Neural cell (in vitro differentiated cells): ENCODE measurements around the gene RFX7. TPM values are rescaled to one million over a fixed set of nuclear protein-coding genes. Genes with fewer than 3 reads are reported as not detected.

Experiments used
- H2AFZ ChIP-seq: fragments of 200-600, 300-800 bp; sonication (generic), shearing (Covaris generic); 2 replicates; pipeline ENCODE4 v1.6.0; 2014; ENCODE audit warnings: low read depth, mild to moderate bottlenecking, antibody characterized with exemption, low read length, moderate library complexity
- H3F3A ChIP-seq: fragments of 200-600 bp; shearing (Covaris generic); 2 replicates; pipeline ENCODE4 v1.6.1; 2016; ENCODE audit warnings: mild to moderate bottlenecking, moderate library complexity, mixed read lengths, antibody characterized with exemption, low read length; ENCODE audit not compliant: insufficient read depth, poor library complexity, severe bottlenecking
- H3K27ac ChIP-seq: fragments of 200-600, 300-800 bp; sonication (generic), shearing (Covaris generic); 2 replicates; pipeline ENCODE4 v1.5.1; 2014; ENCODE audit warnings: mild to moderate bottlenecking, low read length, moderate library complexity
- H3K27me3 ChIP-seq: fragments of 300-800, 200-600 bp; sonication (generic), shearing (Covaris generic); 2 replicates; pipeline ENCODE4 v1.6.0; 2014; ENCODE audit warnings: mild to moderate bottlenecking, low read depth, low read length, moderate library complexity; ENCODE audit not compliant: insufficient read depth
- H3K36me3 ChIP-seq: fragments of 300-800, 200-600 bp; sonication (generic), shearing (Covaris generic); 2 replicates; pipeline ENCODE4 v1.5.1; 2014; ENCODE audit warnings: mild to moderate bottlenecking, antibody characterized with exemption, low read length, moderate library complexity; ENCODE audit not compliant: insufficient read depth
- H3K4me2 ChIP-seq: fragments of 300-800, 200-600 bp; sonication (generic), shearing (Covaris generic); 2 replicates; pipeline ENCODE4 v1.6.0; 2014; ENCODE audit warnings: mild to moderate bottlenecking, low read length
- H3K4me3 ChIP-seq: fragments of 300-800, 200-600 bp; sonication (generic), shearing (Covaris generic); 2 replicates; pipeline ENCODE4 v1.5.1; 2014; ENCODE audit warnings: mild to moderate bottlenecking, low read length, moderate library complexity
- H3K79me2 ChIP-seq: fragments of 200-600 bp; shearing (Covaris generic); replicated peaks from 2 replicates; pipeline ENCODE4 v1.6.0; 2014; ENCODE audit warnings: mild to moderate bottlenecking, low read length, moderate library complexity; ENCODE audit not compliant: insufficient read depth
- H3K9ac ChIP-seq: fragments of 300-800, 200-600 bp; sonication (generic), shearing (Covaris generic); 2 replicates; pipeline ENCODE4 v1.6.1; 2016; ENCODE audit warnings: mild to moderate bottlenecking, low read length, mixed read lengths
- H3K9me2 ChIP-seq: fragments of 200-600 bp; shearing (Covaris generic); 2 replicates; pipeline ENCODE4 v1.6.1; 2016; ENCODE audit warnings: mild to moderate bottlenecking, low read length, mixed read lengths; ENCODE audit not compliant: insufficient read depth
- H3K9me3 ChIP-seq: fragments of 200-600, 300-800 bp; sonication (generic), shearing (Covaris generic); 2 replicates; pipeline ENCODE4 v1.6.1; 2016; ENCODE audit warnings: mild to moderate bottlenecking, mixed run types, low read length, moderate library complexity, mixed read lengths
- H4K20me1 ChIP-seq: fragments of 200-600 bp; shearing (Covaris generic); 2 replicates; pipeline ENCODE4 v1.6.1; 2016; ENCODE audit warnings: mild to moderate bottlenecking, mixed run types; ENCODE audit not compliant: insufficient read depth
- CTCF ChIP-seq: fragments of 450-650 bp; IDR thresholded peaks from 2 replicates; pipeline ENCODE4 v1.5.1; 2014; ENCODE audit warnings: antibody characterized with exemption, mild to moderate bottlenecking, moderate library complexity; ENCODE audit not compliant: poor library complexity, severe bottlenecking
- EP300 ChIP-seq: fragments of 450-650 bp; conservative IDR thresholded peaks from 2 replicates; pipeline ENCODE4 v1.6.1; 2014; ENCODE audit warnings: antibody characterized with exemption, mild to moderate bottlenecking, moderate library complexity; ENCODE audit not compliant: poor library complexity, severe bottlenecking
- EZH2 ChIP-seq: fragments of 200-600, 300-800 bp; shearing (Covaris generic), sonication (generic); IDR thresholded peaks from 2 replicates; pipeline ENCODE4 v1.6.1; 2014; ENCODE audit warnings: antibody characterized with exemption, low read length, borderline replicate concordance, mild to moderate bottlenecking; ENCODE audit not compliant: insufficient read depth, poor library complexity, severe bottlenecking
- MXI1 ChIP-seq: fragments of 450-650 bp; conservative IDR thresholded peaks from 2 replicates; pipeline ENCODE4 v1.6.1; 2014; ENCODE audit warnings: antibody characterized with exemption, mild to moderate bottlenecking; ENCODE audit not compliant: poor library complexity, severe bottlenecking
- POLR2AphosphoS5 ChIP-seq: IDR thresholded peaks from 2 replicates; pipeline ENCODE4 v1.6.1; 2012
- RAD21 ChIP-seq: fragments of 450-650 bp; conservative IDR thresholded peaks from 2 replicates; pipeline ENCODE4 v1.6.1; 2014; ENCODE audit warnings: antibody characterized with exemption, mild to moderate bottlenecking, moderate library complexity
- REST ChIP-seq: IDR thresholded peaks from 2 replicates; pipeline ENCODE4 v1.6.1; 2012; ENCODE audit warnings: borderline replicate concordance
- SMC3 ChIP-seq: fragments of 450-650 bp; conservative IDR thresholded peaks from 2 replicates; pipeline ENCODE4 v1.6.1; 2014; ENCODE audit warnings: antibody characterized with exemption, mild to moderate bottlenecking, moderate library complexity; ENCODE audit not compliant: poor library complexity
- TAF1 ChIP-seq: IDR thresholded peaks from 2 replicates; pipeline ENCODE4 v1.6.1; 2012; ENCODE audit warnings: low read depth
- polyA plus RNA-seq: library from polyadenylated mRNA; depleted of rRNA; stranded (reverse); fragments of >200 nt; gene quantifications from 2 replicates; pipeline ENCODE4 v1.2.3, GENCODE V29; 2014

The RFX7 gene
- polyA plus RNA-seq, 1 donor from 2014 or later, result 12.9 TPM

GRCh38 chr15:56074481-56075265 lies 169.0 kb downstream of the RFX7 start:
- Histone ChIP-seq H3K4me3 (no peak overlapping the region), H3K9ac (no peak overlapping the region), H2AFZ (no peak overlapping the region), H3F3A (no peaks in the 10 kb centered on the region), H3K27ac (no peak overlapping the region), H3K9me2 (no peaks in the 10 kb centered on the region), H3K27me3 (no peaks in the 10 kb centered on the region), H3K4me2 (no peak overlapping the region), H3K9me3 (no peaks in the 10 kb centered on the region), H3K36me3 (no peaks in the 10 kb centered on the region), H3K79me2 (no peaks in the 10 kb centered on the region), H4K20me1 (no peaks in the 10 kb centered on the region)
- TF ChIP-seq EP300 (peak; percentile 52), MXI1 (no peak)

GRCh38 chr15:56064152-56064551 lies 179.5 kb downstream of the RFX7 start:
- Histone ChIP-seq H3K27me3 (no peaks in the 10 kb centered on the region), H3K4me3 (no peak overlapping the region), H3K36me3 (no peaks in the 10 kb centered on the region), H3F3A (no peaks in the 10 kb centered on the region), H3K27ac (no peak overlapping the region), H3K9ac (no peak overlapping the region), H3K9me2 (no peaks in the 10 kb centered on the region), H2AFZ (no peak overlapping the region), H3K9me3 (no peaks in the 10 kb centered on the region), H3K4me2 (no peak overlapping the region), H3K79me2 (no peaks in the 10 kb centered on the region), H4K20me1 (no peaks in the 10 kb centered on the region)
- no peak for TF ChIP-seq SMC3
- TF ChIP-seq MXI1, result no peak
- TF ChIP-seq RAD21, result no peak
- TF ChIP-seq REST, result no peak
- no peak for TF ChIP-seq CTCF
- TF ChIP-seq TAF1, result no peak
- TF ChIP-seq EP300, result no peak
- no peak for TF ChIP-seq POLR2AphosphoS5
- TF ChIP-seq EZH2, result no peak
